ENCODE measurements around the gene PLEKHN1. TPM values are rescaled to one million over a fixed set of nuclear protein-coding genes. Genes with fewer than 3 reads are reported as not detected.

The PLEKHN1 gene
- 3.3 to 5.7 TPM (median 4.9 TPM) in 5 replicates for total RNA-seq (2022; extraction: Qiagen RNA extraction)

GRCh38 chr1:966135-966703, at the start of gene PLEKHN1:
Gene PLEKHN1, plus strand, starts transcription at chr1:966482. Its CDS starts 50 bp downstream, at chr1:966532.

GRCh38 chr1:923131-923990, 42.9 kb upstream of the PLEKHN1 start, which contains the start of gene SAMD11:
Gene SAMD11, plus strand, starts transcription at chr1:923923. Its CDS starts 509 bp downstream, at chr1:924432.

GRCh38 chr1:958823-959730, 7.2 kb upstream of the PLEKHN1 start, which contains the start of gene NOC2L:
Gene NOC2L, minus strand, starts transcription at chr1:959256. Its CDS starts 16 bp downstream, at chr1:959240.

GRCh38 chr1:960363-961131, 5.7 kb upstream of the PLEKHN1 start, which contains the start of gene KLHL17:
Gene KLHL17, plus strand, starts transcription at chr1:960584. Its CDS starts 110 bp downstream, at chr1:960694.

GRCh38 chr1:981955-982558, 15.8 kb downstream of the PLEKHN1 start, which contains the start of gene PERM1:
Gene PERM1, minus strand, starts transcription at chr1:982093. Its CDS starts 1,064 bp downstream, at chr1:981029.

GRCh38 chr1:999725-1000356, 33.6 kb downstream of the PLEKHN1 start, which contains the start of gene HES4:
Gene HES4, minus strand, starts transcription at chr1:1000097. Its CDS starts 124 bp downstream, at chr1:999973.

GRCh38 chr1:1013105-1013921, 47.0 kb downstream of the PLEKHN1 start, which contains the start of gene ISG15:
Gene ISG15, plus strand, starts transcription at chr1:1013497. Its CDS starts 77 bp downstream, at chr1:1013574.

GRCh38 chr1:1020000-1020404, 53.7 kb downstream of the PLEKHN1 start, which contains the start of gene AGRN:
Gene AGRN, plus strand, starts transcription at chr1:1020120. Its CDS starts 53 bp downstream, at chr1:1020173.

Other genes with a start within 250 kb of the PLEKHN1 start
- 14.0 to 25.0 TPM (median 23.6 TPM) in 5 replicates for gene SAMD11, start 42.6 kb upstream of the PLEKHN1 start, total RNA-seq (2022; extraction: Qiagen RNA extraction)
- gene NOC2L, start 7.2 kb upstream of the PLEKHN1 start, total RNA-seq (2022; extraction: Qiagen RNA extraction) = 69.2 to 85.8 TPM (median 78.9 TPM) in 5 replicates
- gene KLHL17, start 5.9 kb upstream of the PLEKHN1 start, total RNA-seq (2022; extraction: Qiagen RNA extraction) = 7.5 to 17.0 TPM (median 13.7 TPM) in 5 replicates
- 0.10 to 0.19 TPM (median 0.13 TPM) in 5 replicates for gene PERM1, start 15.6 kb downstream of the PLEKHN1 start, total RNA-seq (2022; extraction: Qiagen RNA extraction)
- gene HES4, start 33.6 kb downstream of the PLEKHN1 start, total RNA-seq (2022; extraction: Qiagen RNA extraction) = 17.8 to 65.9 TPM (median 57.8 TPM) in 5 replicates
- gene ISG15, start 47.0 kb downstream of the PLEKHN1 start, total RNA-seq (2022; extraction: Qiagen RNA extraction) = 12.1 to 23.1 TPM (median 19.4 TPM) in 5 replicates
- gene AGRN, start 53.6 kb downstream of the PLEKHN1 start, total RNA-seq (2022; extraction: Qiagen RNA extraction) = 78.5 to 115 TPM (median 107 TPM) in 5 replicates
- gene RNF223, start 107.8 kb downstream of the PLEKHN1 start, total RNA-seq (2022; extraction: Qiagen RNA extraction) = 0.21 to 0.30 TPM (median 0.23 TPM) in 5 replicates
- 8.2 to 14.5 TPM (median 13.7 TPM) in 5 replicates for gene C1orf159, start 149.6 kb downstream of the PLEKHN1 start, total RNA-seq (2022; extraction: Qiagen RNA extraction)
- gene TTLL10, start 207.4 kb downstream of the PLEKHN1 start, total RNA-seq (2022; extraction: Qiagen RNA extraction) = not detected in 5 replicates
- 0.09 to 0.20 TPM (median 0.13 TPM) in 4 of 5 replicates, not detected in the other for gene TNFRSF18, start 240.1 kb downstream of the PLEKHN1 start, total RNA-seq (2022; extraction: Qiagen RNA extraction)
- gene TNFRSF4, start 247.7 kb downstream of the PLEKHN1 start, total RNA-seq (2022; extraction: Qiagen RNA extraction) = 0.13 to 0.34 TPM (median 0.20 TPM) in 4 of 5 replicates, not detected in the other

All from A549 treated with AZD2906 at 1 μM for 4 hours (cell line).